Astrocyte (in vitro differentiated cells and primary cell): Measurements from ENCODE around the gene DAPP1. TPM values are rescaled to one million over a fixed set of nuclear protein-coding genes. Genes with fewer than 3 reads are reported as not detected.

Experiments used
- DNase-seq: peaks from one replicate; pipeline ENCODE4 v3.0.0-alpha.2; 2010; ENCODE audit warnings: low read depth
- FAIRE-seq: peaks from 2 replicates; lab custom pipeline; 2011; peaks lifted over from hg19 to GRCh38; lab: Jason Lieb, UNC
- H2AFZ ChIP-seq: 2 replicates; pipeline ENCODE4 v1.6.0; 2012; ENCODE audit warnings: low read depth, low read length, inconsistent platforms
- H3K27ac ChIP-seq: 2 replicates; pipeline ENCODE4 v1.5.1; 2011; ENCODE audit warnings: low read depth, low read length, inconsistent platforms
- H3K27me3 ChIP-seq: 2 replicates; pipeline ENCODE4 v1.6.0; 2011; ENCODE audit warnings: low read length, inconsistent platforms; ENCODE audit not compliant: insufficient read depth
- H3K36me3 ChIP-seq: 2 replicates; pipeline ENCODE4 v1.5.1; 2011; ENCODE audit warnings: low read length, inconsistent platforms; ENCODE audit not compliant: insufficient read depth
- H3K4me1 ChIP-seq: 2 replicates; pipeline ENCODE4 v1.5.1; 2011; ENCODE audit warnings: low read length, inconsistent platforms; ENCODE audit not compliant: insufficient read depth
- H3K4me2 ChIP-seq: 2 replicates; pipeline ENCODE4 v1.6.0; 2012; ENCODE audit warnings: low read length, inconsistent platforms
- H3K4me3 ChIP-seq: 2 replicates; pipeline ENCODE4 v1.5.1; 2011; ENCODE audit warnings: low read depth, mild to moderate bottlenecking, low read length, inconsistent platforms; ENCODE audit not compliant: insufficient read depth
- H3K79me2 ChIP-seq: 2 replicates; pipeline ENCODE4 v1.6.0; 2012; ENCODE audit warnings: mild to moderate bottlenecking, low read length, inconsistent platforms; ENCODE audit not compliant: insufficient read depth
- H3K9ac ChIP-seq: 2 replicates; pipeline ENCODE4 v1.6.0; 2012; ENCODE audit warnings: mild to moderate bottlenecking, low read length, inconsistent platforms
- H3K9me3 ChIP-seq: 2 replicates; pipeline ENCODE4 v1.5.1; 2012; ENCODE audit warnings: low read depth, mild to moderate bottlenecking, low read length, inconsistent platforms; ENCODE audit not compliant: insufficient read depth
- H4K20me1 ChIP-seq: 2 replicates; pipeline ENCODE4 v1.6.0; 2012; ENCODE audit warnings: low read length, inconsistent platforms; ENCODE audit not compliant: insufficient read depth
- H3K27ac Mint-ChIP-seq: one replicate; pipeline ENCODE4 v1.8.0; 2021; ENCODE audit warnings: mild to moderate bottlenecking, mixed read lengths; ENCODE audit not compliant: unreplicated experiment
- H3K27me3 Mint-ChIP-seq: one replicate; pipeline ENCODE4 v1.8.0; 2021; ENCODE audit warnings: low read depth, mixed read lengths; ENCODE audit not compliant: unreplicated experiment
- H3K36me3 Mint-ChIP-seq: one replicate; pipeline ENCODE4 v1.8.0; 2021; ENCODE audit warnings: low read depth, mixed read lengths; ENCODE audit not compliant: unreplicated experiment
- H3K4me1 Mint-ChIP-seq: one replicate; pipeline ENCODE4 v1.8.0; 2021; ENCODE audit warnings: low read depth, mixed read lengths; ENCODE audit not compliant: unreplicated experiment
- H3K4me3 Mint-ChIP-seq: one replicate; pipeline ENCODE4 v1.8.0; 2021; ENCODE audit warnings: mild to moderate bottlenecking, moderate library complexity, mixed read lengths; ENCODE audit not compliant: unreplicated experiment
- H3K9me3 Mint-ChIP-seq: one replicate; pipeline ENCODE4 v1.8.0; 2021; ENCODE audit warnings: mild to moderate bottlenecking, mixed read lengths; ENCODE audit not compliant: unreplicated experiment
- CTCF ChIP-seq: IDR thresholded peaks from 2 replicates; pipeline ENCODE4 v1.5.1; 2011; ENCODE audit warnings: low read depth, mild to moderate bottlenecking, inconsistent platforms, low read length, moderate library complexity; ENCODE audit not compliant: insufficient read depth
- EZH2 ChIP-seq: IDR thresholded peaks from 2 replicates; pipeline ENCODE4 v1.6.1; 2012; ENCODE audit warnings: mild to moderate bottlenecking, low read length, inconsistent platforms; ENCODE audit not compliant: insufficient read depth
- total RNA-seq: library from RNA; stranded (reverse); gene quantifications from 2 replicates; pipeline ENCODE4 v1.2.1, GENCODE V29; 2021

Gene DAPP1
- total RNA-seq, 1 donor from 2014 or later, result 0.59 TPM

GRCh38 chr4:99856166-99856565 is 39.5 kb downstream of the DAPP1 start:
- H3K36me3 ChIP-seq, result no peaks in the 10 kb centered on the region
- H3K4me3 ChIP-seq, result no peak overlapping the region
- no peaks in the 10 kb centered on the region for H4K20me1 ChIP-seq
- H3K9me3 ChIP-seq, result no peaks in the 10 kb centered on the region
- no peaks in the 10 kb centered on the region for H3K36me3 Mint-ChIP-seq
- FAIRE-seq (no peak), DNase-seq (peak; percentile 2)
- no peaks in the 10 kb centered on the region for H3K27me3 Mint-ChIP-seq
- H2AFZ ChIP-seq, result no peak overlapping the region
- no peaks in the 10 kb centered on the region for H3K27me3 ChIP-seq
- no peak overlapping the region for H3K9ac ChIP-seq
- H3K4me2 ChIP-seq, result no peak overlapping the region
- no peak overlapping the region for H3K4me3 Mint-ChIP-seq
- TF ChIP-seq CTCF (no peak), EZH2 (no peak)
- H3K27ac Mint-ChIP-seq, result peak overlapping the region; percentile 35
- H3K9me3 Mint-ChIP-seq, result no peaks in the 10 kb centered on the region
- H3K79me2 ChIP-seq, result no peaks in the 10 kb centered on the region
- H3K4me1 ChIP-seq, result no peaks in the 10 kb centered on the region
- H3K4me1 Mint-ChIP-seq, result peaks cover 12% of the 10 kb centered on the region
- H3K27ac ChIP-seq, result no peak overlapping the region

GRCh38 chr4:99857307-99857706 is 40.7 kb downstream of the DAPP1 start:
- no peak overlapping the region for H3K27ac Mint-ChIP-seq
- TF ChIP-seq EZH2, result no peak
- no peak for TF ChIP-seq CTCF
- no peaks in the 10 kb centered on the region for H4K20me1 ChIP-seq
- H3K27ac ChIP-seq, result no peak overlapping the region
- H3K27me3 Mint-ChIP-seq, result no peaks in the 10 kb centered on the region
- H2AFZ ChIP-seq, result no peak overlapping the region
- H3K9me3 ChIP-seq, result no peaks in the 10 kb centered on the region
- H3K79me2 ChIP-seq, result no peaks in the 10 kb centered on the region
- H3K4me1 ChIP-seq, result no peaks in the 10 kb centered on the region
- H3K27me3 ChIP-seq, result no peaks in the 10 kb centered on the region
- FAIRE-seq (no peak), DNase-seq (no peak)
- no peak overlapping the region for H3K4me3 Mint-ChIP-seq
- H3K36me3 ChIP-seq, result no peaks in the 10 kb centered on the region
- no peaks in the 10 kb centered on the region for H3K36me3 Mint-ChIP-seq
- H3K4me2 ChIP-seq, result no peak overlapping the region
- no peak overlapping the region for H3K4me3 ChIP-seq
- H3K4me1 Mint-ChIP-seq, result peaks cover 12% of the 10 kb centered on the region
- H3K9me3 Mint-ChIP-seq, result no peaks in the 10 kb centered on the region
- H3K9ac ChIP-seq, result no peak overlapping the region

- TF ChIP-seq CTCF (no peak), EZH2 (no peak)
- Mint-ChIP-seq H3K4me1 (peaks cover 13% of the 10 kb centered on the region), H3K4me3 (no peak overlapping the region), H3K27me3 (no peaks in the 10 kb centered on the region), H3K36me3 (no peaks in the 10 kb centered on the region), H3K9me3 (no peaks in the 10 kb centered on the region), H3K27ac (no peak overlapping the region)
- no peak overlapping the region for H3K4me3 ChIP-seq
- no peak for DNase-seq
- H3K4me1 ChIP-seq, result no peaks in the 10 kb centered on the region
- H3K9ac ChIP-seq, result no peak overlapping the region
- no peaks in the 10 kb centered on the region for H4K20me1 ChIP-seq
- H3K79me2 ChIP-seq, result no peaks in the 10 kb centered on the region
- no peaks in the 10 kb centered on the region for H3K9me3 ChIP-seq
- no peak overlapping the region for H3K4me2 ChIP-seq
- FAIRE-seq, result no peak
- no peak overlapping the region for H3K27ac ChIP-seq
- H3K36me3 ChIP-seq, result no peaks in the 10 kb centered on the region
- no peak overlapping the region for H2AFZ ChIP-seq
- no peaks in the 10 kb centered on the region for H3K27me3 ChIP-seq
Observed at GRCh38 chr4:99859618-99860017, 43.0 kb downstream of the DAPP1 start.
